ENCODE data around the gene NAA16.

- TF ChIP-seq CTCF (IDR thresholded peaks at IDR 0.05) = no peak
- TF ChIP-seq POLR2A (IDR thresholded peaks at IDR 0.05) = no peak
These were observed 36.2 kb upstream of the NAA16 start for GRCh38 chr13:41274881-41275280.
